NCI-H2227 treated with DMSO at 0.1 percent for 48 hours (cell line): ENCODE measurements around the gene SRM.
A peak's percentile ranks its signal among the peaks of the same experiment; 100 is the strongest.
"Not testable (repeated sequence)": the region's sequence is repeated elsewhere in the genome, so short reads cannot be mapped to it uniquely, and the experiment has no call there.

Experiments
- DNase-seq: peaks from one replicate; lab custom pipeline; 2025; lab: John Stamatoyannopoulos, UW

The SRM gene

DNA sequence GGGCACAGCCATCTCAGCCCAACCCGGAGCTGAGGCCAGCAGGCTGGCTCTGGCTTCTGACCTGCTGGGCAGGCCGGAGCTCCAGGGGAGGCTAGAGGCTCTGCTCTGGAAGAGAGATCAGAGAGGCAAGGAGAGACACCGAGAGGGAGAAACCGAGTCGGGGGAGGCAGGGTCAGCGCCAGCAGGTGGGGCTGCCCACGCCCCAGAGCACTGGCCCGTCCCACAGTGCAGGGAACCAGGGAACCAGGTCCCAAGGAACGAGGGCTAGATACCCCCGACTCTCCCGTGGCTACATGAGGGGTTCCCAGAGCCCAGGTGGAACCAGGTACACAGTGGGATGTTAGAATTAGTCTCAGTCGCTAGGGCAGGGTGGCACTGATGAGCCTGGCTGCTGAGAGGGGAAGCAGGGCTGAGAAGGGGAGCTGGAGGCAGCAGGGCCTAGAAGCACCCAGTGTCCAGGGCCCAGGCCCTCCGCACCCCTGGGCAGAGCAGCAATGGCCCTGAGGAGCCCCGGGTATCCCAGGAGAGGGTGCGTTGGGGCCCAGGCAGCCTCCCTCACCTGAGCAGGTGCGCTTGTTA, 14.9 kb downstream of the SRM start:
- no peak for DNase-seq

DNA sequence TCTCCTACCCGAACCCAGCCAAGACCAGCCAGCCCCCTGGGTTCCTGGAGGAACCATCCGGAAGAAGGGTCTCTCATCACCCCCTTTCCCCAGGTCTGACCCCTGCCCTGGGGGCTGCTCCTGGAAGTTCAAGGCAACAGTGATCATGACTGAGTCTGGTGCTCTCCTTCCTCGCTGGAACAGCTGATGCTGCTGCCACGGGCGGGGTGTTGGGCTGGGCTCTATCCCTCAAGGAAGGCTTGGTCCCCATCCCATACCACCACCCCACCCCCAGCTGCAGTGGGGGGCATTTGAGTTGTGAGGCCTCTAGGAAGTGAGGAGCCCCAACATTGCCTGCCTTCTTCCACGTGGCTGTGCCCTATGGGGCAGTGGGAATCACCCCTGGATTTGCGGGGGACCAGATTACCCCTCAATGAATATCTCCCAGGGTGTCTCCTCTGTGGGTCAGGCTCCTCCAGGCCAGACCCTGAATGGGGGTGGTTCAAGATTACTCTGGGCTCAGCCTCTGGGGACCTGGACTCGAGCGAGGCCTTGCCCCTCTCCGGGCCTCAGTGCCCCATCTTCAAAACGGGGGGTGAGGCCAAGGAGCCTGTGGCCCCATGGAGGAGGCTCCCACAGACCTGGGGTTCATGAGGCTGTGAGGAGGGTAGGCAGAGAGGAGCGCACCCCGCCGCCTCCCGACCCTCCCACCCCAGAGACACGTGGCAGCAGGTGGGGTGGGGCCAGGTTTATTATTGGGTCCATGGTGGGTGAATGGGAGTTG, 15.6 kb downstream of the SRM start:
- no peak for DNase-seq

DNA sequence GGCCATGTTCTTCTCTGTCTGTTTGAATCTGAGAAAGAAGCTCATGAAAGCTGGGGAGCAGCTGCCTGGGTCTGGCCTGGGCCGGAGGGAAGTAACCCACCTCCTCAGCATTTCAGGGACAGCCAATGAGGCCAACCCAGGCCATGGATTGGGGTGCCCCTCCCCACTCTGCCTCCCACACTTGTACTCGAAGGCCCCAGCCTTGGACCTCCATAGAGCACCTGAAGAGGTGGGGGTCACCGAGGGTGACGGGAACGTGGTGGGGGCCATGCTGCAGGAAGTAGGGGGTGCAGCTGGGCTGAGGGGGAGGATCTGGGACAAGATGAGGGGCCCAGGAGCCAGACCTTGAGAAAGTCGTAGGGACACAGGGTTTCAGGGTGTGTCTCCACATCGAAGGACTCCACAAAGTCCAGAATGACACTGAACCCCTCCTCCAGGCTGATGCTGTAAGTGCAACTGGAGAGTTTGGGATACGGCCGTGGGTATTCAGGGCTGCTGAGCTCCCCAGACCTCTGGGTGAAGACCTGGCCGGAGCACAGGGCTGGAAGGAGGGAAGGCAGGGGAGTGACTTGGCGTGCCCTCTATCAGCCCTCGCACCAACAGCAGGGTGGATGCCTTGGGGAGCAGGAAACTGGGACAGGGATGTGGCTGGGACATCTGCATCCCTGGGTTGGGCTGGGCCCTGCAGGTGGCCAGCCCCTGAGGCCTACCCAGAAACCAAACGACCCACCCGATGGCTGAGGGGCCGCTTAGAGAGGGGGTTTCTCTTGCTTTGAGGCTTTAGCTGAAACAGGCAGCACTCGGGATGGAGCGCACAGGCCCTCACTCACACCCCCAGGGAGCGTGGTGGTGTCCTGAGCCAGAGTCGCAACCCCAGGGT, 16.6 kb downstream of the SRM start:
- no peak for DNase-seq

DNA sequence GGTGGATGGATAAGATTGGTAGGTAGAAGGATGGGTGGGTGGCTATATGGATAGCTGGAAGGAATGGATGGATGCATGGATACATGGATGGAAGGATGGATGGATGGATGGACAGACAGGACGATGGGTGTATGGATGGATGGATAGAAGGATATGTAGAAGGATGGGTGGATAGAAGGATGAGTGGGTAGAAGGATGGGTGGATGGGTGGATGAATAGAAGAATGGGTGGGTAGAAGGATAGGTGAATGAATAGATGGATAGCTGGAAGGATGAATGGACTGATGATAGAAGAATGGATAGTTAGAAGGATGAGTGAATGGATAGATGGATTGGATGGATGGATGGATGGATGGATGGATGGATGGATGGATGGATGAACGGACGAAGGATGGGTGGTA, 17.8 kb downstream of the SRM start:
- DNase-seq, result no peak

DNA sequence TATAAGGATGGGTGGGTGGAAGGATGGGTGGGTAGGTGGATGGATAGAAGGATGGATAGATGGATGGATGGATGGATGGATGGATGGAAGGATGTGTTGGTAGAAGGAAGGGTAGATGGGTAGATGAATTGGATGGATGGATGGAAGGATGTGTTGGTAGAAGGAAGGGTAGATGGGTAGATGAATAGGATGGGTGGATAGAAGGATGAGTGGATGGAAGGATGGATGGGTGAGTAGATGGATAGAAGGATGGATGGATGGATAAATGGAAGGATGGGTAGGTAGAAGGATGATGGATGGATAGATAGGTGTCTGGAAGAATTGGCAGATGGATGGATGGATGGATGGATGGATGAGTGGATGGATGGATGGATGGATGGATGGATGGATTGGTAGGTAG, 18.8 kb downstream of the SRM start:
- no peak for DNase-seq

DNA sequence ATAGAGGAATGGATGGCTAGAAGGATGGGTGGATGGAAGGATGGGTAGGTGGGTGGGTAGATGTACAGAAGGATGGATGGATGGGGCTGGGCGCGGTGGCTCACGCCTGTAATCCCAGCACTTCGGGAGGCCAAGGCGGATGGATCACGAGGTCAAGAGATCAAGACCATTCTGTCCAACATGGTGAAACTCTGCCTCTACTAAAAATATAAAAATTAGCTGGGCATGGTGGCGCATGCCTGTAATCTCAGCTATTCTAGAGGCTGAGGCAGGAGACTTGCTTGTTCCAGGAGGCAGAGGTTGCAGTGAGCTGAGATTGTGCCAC, 19.8 kb downstream of the SRM start:
- not testable (repeated sequence) for DNase-seq

DNA sequence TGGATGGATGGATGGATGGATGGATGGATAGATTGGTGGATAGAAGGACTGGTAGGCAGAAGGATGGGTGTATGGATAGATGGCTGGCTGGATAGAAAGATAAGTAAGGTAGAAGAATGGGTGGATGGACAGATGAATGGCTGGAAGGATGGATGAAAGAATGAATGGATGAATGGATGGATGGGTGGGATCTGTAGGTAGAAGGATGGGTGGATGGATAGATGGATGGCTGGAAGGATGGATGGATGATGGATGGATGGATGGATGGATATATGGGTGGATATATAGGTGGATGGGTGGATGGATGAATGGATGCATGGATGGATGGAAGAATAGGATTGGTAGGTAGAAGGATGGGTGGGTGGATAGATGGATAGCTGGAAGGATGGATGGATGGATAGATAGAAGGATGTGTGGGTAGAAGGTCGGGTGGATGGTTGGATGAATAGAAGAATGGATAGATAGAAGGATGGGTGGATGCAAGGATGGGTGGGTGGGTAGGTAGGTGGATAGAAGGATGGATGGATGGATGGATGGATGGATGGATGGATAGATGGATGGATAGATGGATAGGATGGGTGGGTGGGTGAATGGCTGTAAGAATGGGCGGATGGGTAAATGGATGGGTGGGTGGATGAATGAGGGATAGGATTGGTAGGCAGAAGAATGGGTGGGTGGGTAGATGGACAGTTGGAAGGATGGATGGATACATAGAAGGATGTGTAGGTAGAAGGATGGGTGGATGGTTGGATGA, 20.3 kb downstream of the SRM start:
- DNase-seq, result no peak

DNA sequence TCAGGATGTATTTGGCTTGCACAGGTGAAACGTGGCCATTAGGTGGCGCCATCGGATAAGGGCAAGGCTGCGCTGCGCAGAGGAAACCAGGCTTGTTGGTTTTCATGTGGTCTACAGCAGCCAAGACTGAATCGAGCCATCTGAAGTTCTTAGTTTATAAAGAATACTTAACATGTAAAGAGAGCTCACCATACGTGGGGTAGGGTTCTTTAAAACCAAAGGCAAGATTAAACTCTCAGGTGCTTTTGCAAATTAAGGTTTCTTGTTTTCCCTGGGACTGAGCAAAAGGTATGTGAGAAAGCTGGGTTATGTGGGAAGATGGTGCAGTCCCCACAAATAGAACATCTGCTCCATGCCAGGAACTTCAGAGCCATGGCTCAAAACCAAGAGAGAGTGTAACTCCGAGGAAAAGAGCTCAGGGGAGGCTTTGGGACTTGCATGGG, 22.1 kb downstream of the SRM start:
- DNase-seq, result peak; percentile 89

DNA sequence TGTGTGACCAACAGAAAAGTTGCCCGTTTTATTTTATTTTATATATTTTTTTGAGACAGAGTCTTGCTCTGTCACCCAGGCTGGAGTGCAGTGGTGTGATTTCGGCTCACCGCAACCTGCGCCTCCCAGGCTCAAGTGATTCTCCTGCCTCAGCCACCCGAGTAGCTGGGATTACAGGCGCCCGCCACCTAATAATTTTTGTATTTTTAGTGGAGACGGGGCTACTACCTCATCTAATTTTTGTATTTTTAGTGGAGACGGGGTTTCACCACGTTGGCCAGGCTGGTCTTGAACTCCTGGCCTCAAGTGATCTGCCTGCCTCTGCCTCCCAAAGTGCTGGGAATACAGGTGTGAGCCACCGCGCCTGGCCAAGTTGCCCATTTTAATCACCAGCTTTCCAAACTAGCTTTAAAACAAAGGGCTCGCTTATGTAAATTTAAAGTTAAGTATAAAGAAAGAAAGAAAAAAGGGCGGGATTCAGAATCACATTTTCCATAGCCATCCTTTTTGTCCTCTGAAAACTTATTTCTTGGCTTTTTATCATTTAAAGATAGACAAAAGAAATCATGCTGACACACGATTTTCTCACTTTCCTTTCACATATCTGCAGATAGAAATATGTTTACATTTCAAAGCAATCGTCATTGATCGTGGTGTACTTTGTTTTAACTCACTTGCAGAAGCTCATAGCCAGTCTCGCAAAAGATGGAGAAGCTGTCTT, 22.6 kb downstream of the SRM start:
- DNase-seq, result not testable (repeated sequence)

DNA sequence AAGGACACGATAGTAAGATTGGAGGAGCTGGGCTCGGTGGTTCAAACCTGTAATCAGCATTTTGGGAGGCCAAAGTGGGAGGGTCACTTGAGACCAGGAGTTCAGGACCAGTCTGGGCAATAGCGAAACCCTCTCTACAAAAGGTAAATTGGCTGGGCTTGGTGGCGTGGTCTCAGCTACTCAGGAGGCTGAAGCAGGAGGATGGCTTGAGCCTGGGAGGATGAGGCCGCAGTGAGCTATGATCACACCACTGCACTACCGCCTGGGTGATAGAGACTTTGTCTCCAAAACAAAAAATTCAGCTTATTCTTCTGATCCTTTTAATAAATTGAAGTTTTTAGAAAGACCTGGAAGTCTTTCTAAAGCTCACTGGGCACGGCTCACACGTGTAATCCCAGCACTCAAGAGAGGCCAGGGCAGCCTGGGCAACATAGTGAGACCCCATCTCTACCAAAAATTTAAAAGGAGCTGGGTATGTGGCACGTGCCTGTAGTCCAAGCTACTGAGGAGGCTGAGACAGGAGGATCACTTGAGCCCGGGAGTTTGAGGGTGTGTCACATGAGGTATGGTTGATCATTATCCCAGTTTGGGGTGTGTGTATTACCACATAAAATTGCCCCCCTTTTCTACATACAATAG, 28.1 kb downstream of the SRM start:
- DNase-seq, result no peak

DNA sequence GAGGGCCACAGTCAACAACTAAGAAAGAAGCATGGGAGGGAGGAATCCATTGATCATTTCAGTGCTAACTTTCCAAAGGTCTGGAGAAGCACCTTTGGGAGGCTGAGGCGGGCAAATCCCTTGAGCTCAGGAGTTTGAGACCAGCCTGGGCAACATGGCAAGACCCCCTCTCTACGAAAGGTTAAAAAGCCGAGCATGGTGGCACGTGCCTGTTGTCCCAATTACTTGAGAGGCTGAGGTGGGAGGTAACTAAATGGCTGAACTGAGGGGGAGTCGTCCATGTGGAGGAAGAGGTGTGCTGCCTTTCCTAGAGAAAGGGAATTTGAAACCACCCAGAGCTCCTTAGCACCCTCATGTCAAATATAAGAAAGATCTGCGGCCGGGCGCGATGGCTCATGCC, 29.0 kb downstream of the SRM start:
- DNase-seq, result no peak

DNA sequence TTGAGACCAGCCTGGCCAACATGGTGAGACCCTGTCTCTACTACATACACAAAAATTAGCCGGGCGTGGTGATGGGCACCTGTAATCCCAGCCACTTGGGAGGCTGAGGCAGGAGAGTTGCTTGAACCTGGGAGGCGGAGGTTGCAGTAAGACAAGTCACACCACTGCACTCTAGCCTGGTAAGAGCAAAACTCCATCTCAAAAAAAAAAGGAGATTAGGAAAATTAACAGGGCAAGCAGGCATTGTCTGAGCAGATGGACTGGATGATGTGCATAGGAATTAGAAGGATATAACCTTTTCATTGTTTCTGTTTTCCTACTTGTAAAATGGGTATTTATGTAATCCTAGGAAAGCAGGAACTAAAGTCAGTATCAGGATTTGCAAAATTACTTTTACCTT, 31.8 kb downstream of the SRM start:
- DNase-seq, result no peak

DNA sequence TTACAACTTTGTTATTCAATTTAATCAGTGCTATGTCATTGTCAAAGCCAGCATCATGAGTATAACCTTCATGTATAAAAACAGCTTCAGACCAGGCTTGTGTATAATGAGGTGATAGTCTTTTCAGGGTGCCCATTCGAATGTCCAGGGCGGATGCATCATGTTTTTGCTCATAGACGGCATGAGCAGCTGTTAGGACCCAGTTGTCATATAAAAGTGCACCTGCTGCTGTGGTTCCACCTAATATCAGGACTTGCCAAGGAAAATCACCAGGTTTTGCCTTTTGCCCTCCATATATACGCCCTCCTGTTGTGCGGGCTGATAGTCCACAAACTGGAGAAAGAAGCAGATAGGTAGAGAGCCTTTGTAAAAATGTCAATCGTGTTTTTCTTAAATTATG, 32.5 kb downstream of the SRM start:
- DNase-seq, result no peak

DNA sequence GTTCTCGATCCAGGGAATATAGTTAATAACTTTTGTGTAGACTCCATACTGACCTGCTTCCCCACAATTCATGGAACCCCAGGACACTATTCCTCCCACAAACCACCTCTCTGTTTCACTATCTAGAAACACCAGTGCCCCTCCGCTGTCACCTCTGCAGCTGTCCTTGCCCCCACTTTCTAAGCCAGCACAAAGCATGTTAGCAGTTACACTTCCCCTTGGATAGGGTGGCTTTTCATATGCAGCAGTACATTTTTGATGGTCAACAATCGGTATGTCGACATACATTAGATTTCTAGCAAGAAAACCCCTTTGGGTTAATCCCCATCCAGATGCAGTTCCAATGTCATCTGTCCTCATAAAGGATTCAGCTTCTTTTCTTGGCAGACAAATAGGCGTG, 32.9 kb downstream of the SRM start:
- no peak for DNase-seq

DNA sequence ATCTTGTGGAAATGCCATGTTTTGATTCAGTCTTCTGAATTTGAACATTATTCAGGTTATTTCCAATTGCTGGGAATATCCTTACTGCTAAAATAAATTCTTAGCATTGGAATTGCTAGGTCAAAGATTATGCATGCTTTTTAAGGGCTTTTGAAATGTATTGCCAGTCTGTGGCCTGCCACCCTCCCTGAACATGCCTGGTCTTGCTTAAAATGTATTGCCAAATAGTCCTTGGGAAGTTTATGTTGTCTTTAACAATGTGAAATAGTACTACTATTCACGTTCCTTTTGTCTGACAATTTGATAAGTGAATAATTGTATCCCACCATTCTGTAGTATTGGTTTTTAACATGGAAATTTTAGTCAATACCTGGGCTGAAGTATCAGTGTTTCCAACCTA, 33.8 kb downstream of the SRM start:
- DNase-seq, result peak; percentile 42

DNA sequence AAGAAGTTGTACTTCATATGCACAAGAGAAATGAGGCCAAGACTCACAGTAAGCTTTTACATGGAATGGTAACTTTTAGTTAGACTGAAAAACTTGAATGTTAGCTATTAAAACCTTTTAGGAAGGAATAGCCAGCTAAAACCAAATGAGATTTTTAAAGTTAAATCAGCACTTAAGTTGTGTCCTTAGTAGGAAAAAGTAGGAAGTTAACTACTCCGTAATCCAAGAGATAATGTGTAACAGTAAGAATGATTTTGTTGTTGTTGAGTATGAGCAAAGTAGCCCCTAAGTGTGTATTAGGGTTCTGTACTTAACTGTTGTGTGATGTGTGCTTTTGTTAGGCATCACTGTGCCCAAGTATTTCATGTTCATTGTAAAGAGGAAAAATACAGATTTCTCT, 34.2 kb downstream of the SRM start:
- peak; percentile 42 for DNase-seq

DNA sequence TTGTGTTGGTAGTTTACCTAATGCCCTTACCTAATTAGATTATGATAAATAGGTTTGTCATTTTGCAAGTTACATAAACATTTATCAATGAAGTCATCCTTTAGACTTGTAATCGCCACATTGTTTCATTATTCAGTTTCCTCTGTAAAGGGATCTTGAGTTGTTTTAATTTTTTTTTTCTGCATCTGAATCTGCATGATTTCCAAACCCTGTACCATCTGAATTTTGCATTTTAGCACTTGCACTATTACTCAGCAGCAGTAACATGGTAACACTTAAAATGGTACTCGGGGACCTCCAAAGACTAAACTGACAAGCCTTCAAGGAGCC, 35.0 kb downstream of the SRM start:
- no peak for DNase-seq

DNA sequence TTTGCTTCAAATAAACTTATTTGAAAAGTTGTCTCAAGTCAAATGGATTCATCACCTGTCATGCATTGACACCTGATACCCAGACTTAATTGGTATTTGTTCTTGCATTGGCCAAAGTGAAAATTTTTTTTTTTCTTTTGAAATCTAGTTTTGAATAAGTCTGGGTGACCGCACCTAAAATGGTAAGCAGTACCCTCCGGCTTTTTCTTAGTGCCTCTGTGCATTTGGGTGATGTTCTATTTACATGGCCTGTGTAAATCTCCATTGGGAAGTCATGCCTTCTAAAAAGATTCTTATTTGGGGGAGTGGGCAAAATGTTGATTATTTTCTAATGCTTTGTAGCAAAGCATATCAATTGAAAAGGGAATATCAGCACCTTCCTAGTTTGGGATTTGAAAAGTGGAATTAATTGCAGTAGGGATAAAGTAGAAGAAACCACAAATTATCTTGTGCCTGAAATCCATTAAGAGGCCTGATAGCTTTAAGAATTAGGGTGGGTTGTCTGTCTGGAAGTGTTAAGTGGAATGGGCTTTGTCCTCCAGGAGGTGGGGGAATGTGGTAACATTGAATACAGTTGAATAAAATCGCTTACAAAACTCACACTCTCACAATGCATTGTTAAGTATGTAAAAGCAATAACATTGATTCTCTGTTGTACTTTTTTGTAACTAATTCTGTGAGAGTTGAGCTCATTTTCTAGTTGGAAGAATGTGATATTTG, 35.5 kb downstream of the SRM start:
- DNase-seq, result no peak

DNA sequence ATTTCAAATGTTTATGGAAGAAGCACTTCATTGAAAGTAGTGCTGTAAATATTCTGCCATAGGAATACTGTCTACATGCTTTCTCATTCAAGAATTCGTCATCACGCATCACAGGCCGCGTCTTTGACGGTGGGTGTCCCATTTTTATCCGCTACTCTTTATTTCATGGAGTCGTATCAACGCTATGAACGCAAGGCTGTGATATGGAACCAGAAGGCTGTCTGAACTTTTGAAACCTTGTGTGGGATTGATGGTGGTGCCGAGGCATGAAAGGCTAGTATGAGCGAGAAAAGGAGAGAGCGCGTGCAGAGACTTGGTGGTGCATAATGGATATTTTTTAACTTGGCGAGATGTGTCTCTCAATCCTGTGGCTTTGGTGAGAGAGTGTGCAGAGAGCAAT, 36.6 kb downstream of the SRM start:
- DNase-seq, result no peak

DNA sequence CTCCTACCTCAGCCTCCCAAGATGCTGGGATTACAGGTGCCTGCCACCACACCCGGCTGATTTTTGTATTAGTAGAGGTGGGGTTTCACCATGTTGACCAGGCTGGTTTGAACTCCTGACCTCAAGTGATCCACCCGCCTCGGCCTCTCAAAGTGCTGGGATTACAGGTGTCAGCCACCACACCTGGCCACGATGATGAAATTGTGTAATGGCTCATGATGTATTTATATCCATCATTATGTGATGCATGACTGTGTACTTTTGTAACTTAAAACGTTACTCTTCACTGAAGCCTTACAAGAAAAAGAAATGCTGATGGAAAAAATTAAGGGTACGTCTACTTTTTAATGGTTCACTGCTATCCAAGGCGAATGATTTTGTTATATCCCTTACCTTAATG, 39.8 kb downstream of the SRM start:
- DNase-seq, result no peak

DNA sequence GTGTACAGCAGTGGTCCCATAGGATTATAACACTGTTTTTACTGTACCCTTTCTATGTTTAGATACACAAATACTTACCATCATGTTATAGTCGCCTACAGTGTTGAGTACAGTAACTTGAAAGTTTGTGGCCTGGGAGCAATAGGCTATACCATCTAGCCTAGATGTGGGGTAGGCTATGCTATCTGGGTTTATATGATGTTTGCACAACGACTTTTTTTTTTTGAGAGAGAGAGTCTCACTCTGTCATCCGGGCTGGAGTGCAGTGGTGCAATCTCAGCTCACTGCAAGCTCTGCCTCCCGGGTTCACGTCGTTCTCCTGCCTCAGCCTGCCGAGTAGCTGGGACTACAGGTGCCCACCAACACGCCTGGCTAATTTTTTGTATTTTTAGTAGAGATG, 40.5 kb downstream of the SRM start:
- DNase-seq, result not testable (repeated sequence)
